SK-N-MC (cell line): ENCODE data around the gene WDR20.
"Not testable (repeated sequence)": the region's sequence is repeated elsewhere in the genome, so short reads cannot be mapped to it uniquely, and the experiment has no call there.

Experiments used
- EZH2 ChIP-seq: fragments of 200-600 bp; sonication (generic); IDR thresholded peaks from one replicate; pipeline ENCODE4 v1.6.1; 2017; ENCODE audit warnings: antibody characterized with exemption
- FOXP2 ChIP-seq: optimal IDR thresholded peaks from 2 replicates; pipeline ENCODE3; 2011; ENCODE audit warnings: mild to moderate bottlenecking, moderate library complexity; ENCODE audit not compliant: insufficient read depth; ENCODE audit errors: extremely low read length, control extremely low read depth
- POLR2AphosphoS5 ChIP-seq: IDR thresholded peaks from 2 replicates; pipeline ENCODE4 v1.6.1; 2012; ENCODE audit warnings: mild to moderate bottlenecking, low read depth, low read length, borderline replicate concordance

DNA sequence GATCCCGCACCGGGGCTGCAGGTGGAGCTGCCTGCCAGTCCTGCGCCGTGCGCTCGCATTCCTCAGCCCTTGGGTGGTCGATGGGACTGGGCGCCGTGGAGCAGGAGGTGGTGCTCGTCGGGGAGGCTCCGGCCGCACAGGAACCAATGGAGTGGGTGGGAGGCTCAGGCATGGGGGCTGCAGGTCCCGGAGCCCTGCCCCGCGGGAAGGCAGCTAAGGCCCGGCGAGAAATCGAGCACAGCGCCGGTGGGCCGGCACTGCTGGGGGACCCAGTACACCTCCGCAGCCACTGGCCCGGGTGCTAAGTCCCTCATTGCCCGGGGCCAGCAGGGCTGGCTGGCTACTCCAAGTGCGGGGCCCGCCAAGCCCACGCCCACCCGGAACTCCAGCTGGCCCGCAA lies 4.2 kb upstream of the WDR20 start:
- TF ChIP-seq POLR2AphosphoS5, EZH2, FOXP2: not testable (repeated sequence)
